H4 (cell line): ENCODE measurements around the gene EIF3J. TPM values are rescaled to one million over a fixed set of nuclear protein-coding genes. Genes with fewer than 3 reads are reported as not detected.
"Not testable (repeated sequence)": the region's sequence is repeated elsewhere in the genome, so short reads cannot be mapped to it uniquely, and the experiment has no call there.

Experiments used
- DNase-seq: peaks from one replicate; pipeline ENCODE4 v3.0.0-alpha.2; 2015; ENCODE audit warnings: low spot score
- total RNA-seq: library from RNA; depleted of rRNA; stranded (reverse); fragments of >200 nt; shearing (Covaris generic); gene quantifications from 2 replicates; pipeline ENCODE4 v1.2.3, GENCODE V29; 2014; rRNA removed

EIF3J gene, protein sequence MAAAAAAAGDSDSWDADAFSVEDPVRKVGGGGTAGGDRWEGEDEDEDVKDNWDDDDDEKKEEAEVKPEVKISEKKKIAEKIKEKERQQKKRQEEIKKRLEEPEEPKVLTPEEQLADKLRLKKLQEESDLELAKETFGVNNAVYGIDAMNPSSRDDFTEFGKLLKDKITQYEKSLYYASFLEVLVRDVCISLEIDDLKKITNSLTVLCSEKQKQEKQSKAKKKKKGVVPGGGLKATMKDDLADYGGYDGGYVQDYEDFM
- 39.1 and 40.0 TPM in 2 replicates for total RNA-seq

DNA sequence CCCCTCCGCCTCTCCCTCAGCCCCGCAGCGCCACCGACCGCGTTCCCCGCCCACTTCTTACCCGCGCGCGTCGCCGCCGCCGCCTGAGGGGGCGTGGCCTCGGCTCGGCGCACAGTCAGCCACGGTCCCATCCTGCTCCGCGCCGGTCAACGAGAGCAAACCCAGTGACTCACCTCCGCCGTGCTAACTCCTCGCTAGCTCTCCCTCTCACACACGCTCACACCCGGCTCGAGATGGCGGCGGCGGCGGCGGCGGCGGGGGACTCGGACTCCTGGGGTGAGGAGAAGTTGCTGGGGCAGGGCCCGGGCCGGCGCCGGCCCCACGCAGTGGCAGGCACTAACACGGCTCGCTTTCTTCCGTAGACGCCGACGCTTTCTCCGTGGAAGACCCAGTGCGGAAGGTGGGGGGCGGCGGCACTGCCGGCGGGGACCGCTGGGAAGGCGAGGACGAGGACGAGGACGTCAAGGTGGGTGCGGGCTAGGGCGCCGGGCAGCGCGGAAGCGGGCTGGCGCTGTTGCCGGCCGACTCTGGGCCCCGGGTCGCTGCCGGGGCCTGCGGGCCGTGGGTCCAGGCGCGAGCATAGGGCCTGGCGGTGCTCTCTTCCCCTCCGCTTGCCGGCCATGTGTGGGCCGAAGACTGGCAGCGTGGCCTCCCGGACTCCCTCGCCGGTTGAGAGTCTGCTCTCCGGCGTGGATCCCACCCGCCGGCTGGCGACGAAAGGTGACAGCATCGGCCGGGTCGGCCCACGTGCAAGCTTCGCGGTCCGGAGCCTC lies at the start of gene EIF3J:
EIF3J (plus strand) TSS at position 186 of the 773 bp plus-strand sequence; CDS start at position 234, 48 bp downstream.
- DNase-seq = peak; percentile 97

DNA sequence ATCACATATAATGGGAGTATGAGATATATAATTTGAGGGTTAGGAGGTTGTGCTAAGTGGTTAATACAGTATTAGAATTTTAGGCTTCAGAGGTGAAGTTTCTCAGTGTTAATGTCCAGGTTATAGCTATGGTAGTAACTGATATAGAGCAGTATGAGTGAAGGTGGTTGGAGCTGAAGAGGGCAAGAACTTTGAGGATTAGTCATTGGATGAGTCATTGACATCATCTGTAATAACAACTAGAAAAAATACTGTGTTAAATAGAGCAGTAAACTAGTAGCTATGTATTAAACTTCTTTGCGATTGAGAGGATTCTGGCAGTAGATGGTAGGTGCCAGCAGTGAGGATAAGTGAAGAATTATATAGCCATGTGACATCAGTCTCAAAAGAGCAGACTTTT lies 47.5 kb upstream of the EIF3J start:
- peak; percentile 16 for DNase-seq

DNA sequence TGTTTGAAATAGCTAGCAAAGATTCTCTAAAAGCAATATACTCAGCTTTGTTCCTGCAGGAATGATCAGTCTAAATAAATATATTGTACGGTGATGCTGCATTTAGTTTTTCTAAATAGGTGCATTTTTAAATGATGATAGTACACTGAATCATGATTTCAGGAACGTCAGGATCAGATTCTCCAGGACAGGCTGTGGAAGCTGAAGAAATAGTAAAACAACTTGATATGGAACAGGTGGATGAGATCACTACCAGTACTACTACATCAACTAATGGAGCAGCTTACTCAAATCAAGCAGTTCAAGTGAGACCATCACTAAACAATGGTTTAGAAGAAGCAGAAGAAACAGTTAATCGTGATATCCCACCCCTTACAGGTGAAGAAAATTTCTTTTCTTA lies 46.3 kb upstream of the EIF3J start:
- no peak for DNase-seq

DNA sequence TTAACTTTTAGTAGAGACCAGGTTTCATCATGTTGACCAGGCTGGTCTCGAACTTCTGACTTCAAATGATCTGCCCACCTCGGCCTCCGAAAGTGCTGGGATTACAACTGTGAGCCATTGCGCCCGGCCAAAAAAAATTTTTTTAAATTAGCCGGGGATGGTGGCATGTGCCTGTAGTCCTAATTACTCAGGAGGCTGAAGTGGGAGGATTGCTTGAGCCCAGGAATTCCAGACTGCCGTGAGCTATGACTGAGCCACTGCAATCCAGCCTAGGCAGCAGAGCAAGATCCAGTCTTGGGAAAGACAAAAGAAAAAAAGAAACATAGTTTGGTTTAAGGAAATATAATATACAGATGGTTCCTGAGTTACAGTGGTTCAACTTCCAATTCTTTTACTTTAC lies 44.9 kb upstream of the EIF3J start:
- DNase-seq = no peak

DNA sequence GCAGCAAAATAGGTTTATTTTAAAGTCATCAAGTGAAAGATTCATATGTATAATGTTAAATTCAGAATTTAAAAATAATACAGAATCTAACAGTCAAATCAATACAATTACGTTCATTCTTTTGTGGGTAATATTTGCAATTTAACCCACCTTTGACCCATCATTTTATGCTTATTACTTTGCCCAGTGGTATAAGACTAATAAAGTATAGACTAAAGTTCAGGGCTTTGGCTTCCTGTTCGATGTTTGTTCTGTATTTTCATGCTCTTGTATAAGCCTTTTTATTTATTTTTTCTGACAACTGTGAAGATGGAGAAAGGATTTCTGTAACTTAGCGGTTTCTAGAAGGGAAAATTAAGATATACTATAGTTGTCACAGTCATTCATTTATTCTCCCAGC lies 44.3 kb upstream of the EIF3J start:
- DNase-seq = no peak

DNA sequence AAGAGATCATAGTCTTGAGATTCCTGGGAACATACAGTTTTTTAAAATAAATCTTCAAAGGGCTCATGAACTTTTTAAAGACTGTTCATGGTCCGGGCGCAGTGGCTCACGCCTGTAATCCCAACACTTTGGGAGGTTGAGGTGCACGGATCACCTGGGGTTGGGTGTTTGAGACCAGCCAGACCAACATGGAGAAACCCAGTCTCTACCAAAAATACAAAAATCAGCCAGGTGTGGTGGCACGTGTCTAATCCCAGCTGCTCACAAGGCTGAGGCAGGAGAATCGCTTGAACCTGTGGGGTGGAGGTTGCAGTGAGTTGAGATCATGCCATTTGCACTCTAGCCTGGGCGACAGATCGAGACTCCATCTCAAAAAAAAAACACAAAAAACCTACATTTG lies 41.4 kb upstream of the EIF3J start:
- DNase-seq = no peak

DNA sequence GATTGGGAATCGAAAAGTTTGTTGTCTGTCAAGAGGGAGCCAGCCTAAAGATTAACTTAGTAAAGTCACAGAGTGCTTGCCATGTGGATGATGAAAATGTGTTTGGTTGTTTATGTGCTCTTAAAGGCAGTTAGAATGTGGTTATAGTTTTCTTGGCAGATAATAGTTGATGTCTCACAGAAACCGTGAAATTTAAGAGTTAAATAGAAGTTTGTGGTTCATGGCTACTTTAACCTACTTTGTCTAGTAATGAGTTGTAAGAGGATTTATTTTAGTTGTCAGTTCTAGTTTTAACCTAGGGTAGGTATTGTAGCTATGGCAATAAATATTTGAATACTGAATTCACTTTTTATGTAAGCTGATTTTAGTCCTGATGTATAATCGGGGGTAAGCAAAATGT lies 36.4 kb upstream of the EIF3J start:
- DNase-seq = no peak

DNA sequence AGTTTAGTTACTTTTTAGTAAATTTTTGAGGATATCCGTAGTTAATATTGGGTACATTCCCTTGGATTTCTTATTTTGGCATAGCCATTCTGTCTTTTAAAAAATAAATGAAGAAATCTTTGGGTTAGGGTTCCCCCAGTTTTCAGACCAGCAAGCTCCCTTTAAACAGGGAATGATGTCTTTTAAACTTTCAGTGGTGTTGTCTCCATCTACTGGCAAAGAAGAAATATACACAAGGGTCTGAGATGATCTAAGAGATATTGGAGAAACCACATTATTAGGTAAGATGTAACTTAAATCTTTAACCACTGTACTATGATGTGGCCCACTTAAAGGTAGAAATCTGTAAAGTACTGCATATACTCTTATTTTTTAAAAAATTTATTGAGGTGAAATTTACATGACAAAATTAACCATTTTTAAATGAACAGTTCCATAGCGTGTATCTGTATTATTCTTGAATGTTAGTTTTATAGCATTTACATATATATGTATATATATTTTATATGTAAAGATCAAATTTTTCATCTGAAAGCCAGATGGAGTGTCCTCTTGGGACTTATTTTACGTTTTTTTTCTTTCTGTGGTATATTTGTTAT lies 35.1 kb upstream of the EIF3J start:
- DNase-seq = peak; percentile 47

DNA sequence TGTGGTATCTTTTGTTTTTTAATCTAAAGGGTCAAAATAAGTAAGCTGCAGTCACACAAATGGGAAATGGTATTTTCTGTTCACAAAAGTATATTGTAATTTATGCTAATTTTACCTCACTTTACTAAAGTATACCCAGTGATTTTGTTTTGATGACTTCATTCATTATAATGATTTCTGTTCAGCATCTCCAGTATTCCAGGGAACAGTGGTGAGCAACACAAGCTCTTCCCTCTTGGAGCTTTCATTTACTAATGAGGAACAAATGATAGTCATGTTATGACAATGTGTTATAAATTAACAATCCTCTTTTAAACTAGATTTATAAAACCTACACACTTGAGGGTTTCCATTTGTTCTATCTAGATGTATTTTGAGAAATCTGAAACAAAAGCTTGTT lies 20.5 kb upstream of the EIF3J start:
- DNase-seq = no peak

DNA sequence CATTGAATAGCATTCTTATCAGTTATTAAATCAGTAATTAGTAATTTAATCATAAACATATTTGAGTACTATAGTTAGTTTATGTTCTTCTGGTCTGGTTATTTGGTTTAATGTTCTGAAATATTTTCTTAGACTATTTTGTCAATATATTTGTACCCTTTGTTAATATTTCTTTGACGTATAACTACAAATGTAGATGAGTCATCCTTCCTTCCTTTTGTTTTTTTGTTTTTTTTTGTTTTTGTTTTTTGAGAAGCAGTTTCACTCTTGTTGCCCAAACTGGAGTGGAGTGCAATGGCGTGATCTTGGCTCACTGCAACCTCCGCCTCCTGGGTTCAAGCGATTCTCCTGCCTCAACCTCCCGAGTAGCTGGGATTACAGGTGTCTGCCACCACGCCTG lies 17.4 kb upstream of the EIF3J start:
- no peak for DNase-seq

DNA sequence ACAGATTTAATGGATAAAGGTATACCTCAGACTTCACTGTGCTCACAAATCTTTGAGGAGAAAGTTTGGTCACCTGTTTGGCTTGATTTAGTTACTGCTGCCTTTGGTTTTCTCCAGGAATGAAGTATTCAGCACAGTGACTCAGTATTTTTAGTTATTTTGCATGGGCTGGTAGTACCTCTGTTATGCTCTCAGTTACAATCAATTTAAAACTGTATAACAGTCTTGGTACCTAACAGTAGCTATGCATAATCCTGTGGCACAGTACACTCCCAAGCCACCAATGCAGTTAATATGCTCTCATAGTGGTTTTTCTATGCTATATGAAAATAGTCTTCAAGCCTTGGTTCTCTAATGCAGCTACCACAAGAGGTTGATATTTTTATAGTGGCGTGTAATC lies 11.9 kb upstream of the EIF3J start:
- DNase-seq = no peak

DNA sequence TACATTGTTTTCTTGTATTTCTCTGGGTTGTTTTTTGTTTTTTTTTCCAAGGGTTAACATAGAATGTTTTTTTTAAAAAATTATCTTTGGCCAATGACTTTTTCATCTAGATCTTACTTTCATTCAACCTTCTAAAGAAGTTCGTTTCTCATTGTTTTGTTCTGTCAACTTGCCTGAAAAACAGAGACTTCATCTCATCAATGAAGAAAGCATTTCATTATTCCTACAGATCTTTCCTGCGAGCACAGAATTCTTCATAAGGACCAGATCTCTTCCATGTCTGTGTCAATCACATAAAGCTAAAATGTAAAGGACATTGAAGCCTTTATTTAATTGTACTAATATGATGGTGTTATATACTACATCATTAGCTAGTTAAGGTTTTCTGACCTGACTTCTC lies 9.7 kb upstream of the EIF3J start:
- no peak for DNase-seq

DNA sequence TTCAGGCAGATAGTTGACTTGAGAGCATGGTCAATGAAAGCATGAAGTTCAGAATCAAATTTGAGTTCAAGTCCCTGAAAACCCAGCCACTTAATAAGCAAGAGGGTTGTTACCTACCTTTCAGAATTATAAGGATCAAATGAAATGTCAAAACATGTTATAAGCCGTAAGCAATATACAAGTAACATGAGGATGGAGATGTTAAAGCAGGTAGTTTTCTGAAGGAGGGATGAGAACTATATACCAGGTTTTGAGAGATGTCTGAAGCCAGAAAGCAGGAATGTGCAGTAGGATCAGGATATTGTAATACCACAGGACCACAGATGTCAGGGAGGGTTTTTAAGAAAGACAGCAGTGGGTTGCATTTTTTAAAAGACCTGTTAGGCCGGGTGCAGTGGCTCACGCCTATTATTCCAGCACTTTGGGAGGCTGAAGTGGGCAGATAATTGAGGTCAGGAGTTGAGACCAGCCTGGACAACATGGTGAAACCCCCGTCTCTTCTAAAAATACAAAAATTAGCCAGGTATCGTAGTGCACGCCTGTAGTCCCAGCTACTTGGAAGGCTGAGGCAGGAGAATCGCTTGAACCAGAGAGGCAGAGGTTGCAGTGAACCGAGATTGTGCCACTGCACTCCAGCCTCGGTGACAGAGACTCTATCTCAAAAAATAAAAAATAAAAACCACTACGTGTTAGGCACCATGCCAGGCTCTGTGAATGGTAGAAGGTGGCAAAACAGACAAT lies 6.9 kb upstream of the EIF3J start:
- DNase-seq = no peak

DNA sequence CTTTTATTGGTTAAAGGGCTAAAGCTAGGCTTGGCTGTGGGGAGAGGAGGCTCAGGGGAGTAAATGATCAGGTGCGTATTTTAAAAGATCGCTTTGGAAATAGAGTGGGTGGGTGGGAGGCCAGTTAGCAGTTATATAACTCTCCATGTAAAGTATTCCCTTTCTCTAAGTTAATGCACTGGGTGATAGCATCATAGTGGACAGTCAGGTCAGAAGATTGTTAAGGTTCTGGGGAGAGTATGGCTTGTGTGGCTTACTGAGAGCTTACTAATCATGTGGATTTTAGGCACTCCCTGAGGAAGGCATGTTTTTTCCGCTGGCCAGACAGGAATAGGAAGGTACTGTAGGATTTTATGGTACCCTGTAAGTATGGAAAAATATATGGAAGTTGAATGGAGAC lies 6.3 kb upstream of the EIF3J start:
- DNase-seq = no peak

DNA sequence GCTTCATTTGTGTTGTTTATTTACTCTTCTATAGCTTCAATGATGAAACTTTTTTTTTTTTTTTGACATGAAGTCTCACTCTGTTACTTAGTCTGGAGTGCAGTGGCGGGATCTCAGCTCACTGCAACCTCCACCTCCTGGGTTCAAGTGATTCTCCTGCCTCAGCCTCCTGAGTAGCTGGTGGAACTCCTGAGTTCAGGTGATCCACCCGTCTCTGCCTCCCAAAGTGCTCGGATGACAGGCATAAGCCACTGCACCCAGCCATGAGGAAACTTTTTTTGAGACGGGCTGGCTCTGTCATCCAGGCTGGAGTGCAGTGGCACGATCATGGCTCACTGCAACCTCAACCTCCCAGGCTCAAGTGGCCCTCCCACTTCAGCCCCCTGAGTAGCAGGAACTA lies 4.7 kb upstream of the EIF3J start:
- DNase-seq = not testable (repeated sequence)

DNA sequence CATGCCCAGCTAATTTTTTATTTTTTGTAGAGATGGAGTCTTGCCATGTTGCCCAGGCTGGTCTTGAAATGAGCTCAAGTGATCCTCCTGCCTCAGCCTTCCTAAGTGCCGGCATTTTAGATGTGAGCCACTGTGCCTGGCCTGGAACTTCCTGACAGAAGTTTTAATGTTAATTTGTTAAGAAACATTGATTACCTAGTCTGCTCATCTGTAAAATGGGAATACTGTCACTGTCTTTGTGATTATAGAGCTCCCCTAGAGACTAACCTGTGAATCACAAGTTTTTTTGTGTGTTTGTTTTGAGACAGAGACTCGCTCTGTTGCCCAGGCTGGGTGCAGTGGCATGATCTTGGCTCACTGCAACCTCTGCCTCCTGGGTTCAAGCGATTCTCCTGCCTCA lies 4.3 kb upstream of the EIF3J start:
- no peak for DNase-seq

DNA sequence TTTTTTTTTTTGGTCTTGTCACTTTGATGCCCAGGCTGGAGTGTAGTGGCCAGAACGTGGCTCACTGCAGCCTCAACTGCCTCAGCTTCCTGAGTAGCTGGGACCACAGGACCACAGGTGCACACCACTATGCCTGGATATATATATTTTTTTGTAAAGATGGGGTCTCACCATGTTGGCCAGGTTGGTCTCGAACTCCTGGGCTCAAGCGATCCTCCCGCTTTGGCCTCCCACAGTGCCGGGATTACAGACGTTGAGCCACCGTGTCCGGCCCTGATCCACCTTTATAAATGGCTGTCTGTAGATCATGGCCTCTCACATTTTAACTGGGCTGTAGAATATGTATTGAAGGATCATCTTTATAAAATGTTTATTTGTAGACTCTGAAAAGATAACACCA lies 1.9 kb upstream of the EIF3J start:
- no peak for DNase-seq

DNA sequence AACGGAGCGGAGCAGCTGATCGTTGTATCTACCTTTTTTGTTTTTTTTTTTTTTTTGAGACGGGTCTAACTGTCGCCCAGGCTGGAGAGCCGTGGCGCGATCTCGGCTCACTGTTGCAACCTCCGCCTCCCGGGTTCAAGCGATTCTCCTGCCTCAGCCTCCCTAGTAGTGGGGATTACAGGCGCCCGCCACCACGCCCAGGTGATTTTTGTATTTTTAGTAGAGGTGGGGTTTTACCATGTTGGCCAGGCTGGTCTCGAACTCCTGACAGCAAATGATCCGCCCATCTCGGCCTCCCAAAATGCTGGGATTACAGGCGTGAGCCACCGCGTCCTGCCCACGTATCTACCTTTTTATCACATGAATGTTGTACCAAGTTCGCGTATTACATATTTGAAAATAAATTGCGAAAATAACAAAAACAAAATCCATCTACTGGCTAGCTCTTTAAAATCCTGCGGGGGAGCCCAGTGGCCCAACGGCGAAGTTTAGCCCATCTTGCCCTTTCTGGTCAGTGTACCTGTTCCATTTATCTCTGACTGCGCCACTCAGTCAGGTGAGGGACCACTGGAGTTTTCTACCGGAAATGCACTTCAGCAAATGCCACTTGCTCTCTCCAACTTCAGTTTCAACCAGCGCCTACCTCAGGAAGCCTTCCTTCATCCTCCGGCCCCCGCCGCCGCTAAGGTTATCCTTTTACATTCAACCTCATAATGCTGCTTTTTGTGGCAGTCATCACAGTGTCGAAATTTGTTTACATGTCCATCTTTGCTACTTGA lies 1.2 kb upstream of the EIF3J start:
- DNase-seq = no peak

DNA sequence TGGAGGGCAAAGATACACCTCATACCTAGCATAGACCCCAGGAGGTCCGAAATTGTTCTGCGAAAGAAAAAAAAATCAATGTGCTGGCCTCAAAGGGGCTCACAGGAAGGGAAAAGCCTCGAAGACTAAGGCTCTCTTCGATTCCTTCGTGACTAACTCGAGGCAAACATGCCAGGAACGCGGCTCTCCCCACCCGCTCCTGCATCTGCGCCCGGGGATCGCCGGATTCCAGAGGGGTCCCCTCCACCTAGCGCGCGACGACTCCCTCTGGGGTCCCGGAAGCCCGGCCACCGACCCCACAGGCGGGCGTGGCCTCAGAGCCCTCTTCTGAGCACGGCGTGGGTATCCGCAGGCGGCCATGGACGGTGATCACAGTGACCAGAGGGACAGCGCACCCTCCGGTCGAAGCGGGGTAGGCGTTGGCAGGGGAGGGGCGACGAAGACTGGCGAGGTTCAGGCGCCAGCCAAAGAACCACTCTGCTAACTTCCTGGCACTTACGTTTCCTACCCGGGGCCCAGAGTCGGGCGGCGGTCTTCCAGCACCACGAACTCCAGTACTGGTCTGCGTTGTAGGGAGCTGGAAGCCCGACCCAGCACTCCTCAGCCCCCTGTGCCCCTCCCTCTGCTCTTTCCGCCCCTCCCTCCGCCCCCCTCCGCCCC lies 515 bp upstream of the EIF3J start:
- peak; percentile 89 for DNase-seq

DNA sequence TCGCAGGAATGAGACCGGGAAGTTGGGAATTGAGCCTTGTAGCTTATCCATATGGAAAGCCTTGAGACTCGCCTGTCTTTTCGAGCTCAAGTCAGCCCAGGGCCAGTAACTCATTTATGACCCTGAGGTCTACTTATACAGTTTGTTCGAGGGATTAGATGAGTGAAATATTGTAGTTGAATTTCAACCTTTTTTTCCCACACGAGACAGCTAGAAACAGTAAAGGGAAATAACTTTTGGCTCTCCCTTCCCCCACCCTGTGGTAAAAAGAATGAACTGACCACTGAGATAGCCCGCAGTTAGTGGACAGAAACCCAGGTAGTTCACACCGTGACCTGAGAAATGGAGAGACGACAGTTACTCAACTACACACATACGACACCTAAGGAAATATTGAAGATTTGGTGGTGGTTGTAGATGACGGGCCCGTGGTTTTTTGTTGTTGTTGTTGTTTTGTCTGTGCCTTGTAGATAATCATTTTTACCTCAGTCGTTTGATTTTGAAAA lies 841 bp downstream of the EIF3J start:
- no peak for DNase-seq
